SK-N-SH treated with all-trans-retinoic acid at 6 μM for 48 hours (cell line): Measurements from ENCODE around the gene AGAP2.

Source experiments
- ARNTL ChIP-seq: fragments of 450-650 bp; formaldehyde crosslinking; IDR thresholded peaks from 2 replicates; pipeline ENCODE4 v1.5.0; 2020; ENCODE audit warnings: low read depth, mild to moderate bottlenecking, moderate library complexity, borderline replicate concordance
- ISL1 ChIP-seq: fragments of 250-450 bp; sonication (Bioruptor Pico); IDR thresholded peaks from 2 replicates; pipeline ENCODE4 v2.1.2; 2022; ENCODE audit warnings: mild to moderate bottlenecking, moderate library complexity
- OSR1 ChIP-seq: fragments of 250-450 bp; sonication (Bioruptor Pico); IDR thresholded peaks from 2 replicates; pipeline ENCODE4 v1.8.0; 2022; ENCODE audit warnings: moderate library complexity, mild to moderate bottlenecking, inconsistent platforms
- RARB ChIP-seq: fragments of 250-450 bp; sonication (Bioruptor Pico); IDR thresholded peaks from 2 replicates; pipeline ENCODE4 v1.8.0; 2021; ENCODE audit warnings: mild to moderate bottlenecking, moderate library complexity
- SNAI2 ChIP-seq: fragments of 250-450 bp; sonication (Bioruptor Pico); IDR thresholded peaks from 2 replicates; pipeline ENCODE4 v1.5.0; 2020; ENCODE audit warnings: mild to moderate bottlenecking, moderate library complexity
- TCF4 ChIP-seq: fragments of 250-450 bp; sonication (Bioruptor Pico); IDR thresholded peaks from 2 replicates; pipeline ENCODE4 v1.8.0; 2021; ENCODE audit warnings: mild to moderate bottlenecking, moderate library complexity, borderline replicate concordance
- ZC3H10 ChIP-seq: fragments of 250-450 bp; sonication (Bioruptor Pico); IDR thresholded peaks from 2 replicates; pipeline ENCODE4 v1.5.1; 2021; ENCODE audit warnings: mild to moderate bottlenecking, moderate library complexity
- ZFP3 ChIP-seq: fragments of 250-450 bp; sonication (Bioruptor Pico); IDR thresholded peaks from 2 replicates; pipeline ENCODE4 v1.5.0; 2020; ENCODE audit warnings: mild to moderate bottlenecking, moderate library complexity
- ZFP30 ChIP-seq: fragments of 450-650 bp; formaldehyde crosslinking; IDR thresholded peaks from 2 replicates; pipeline ENCODE4 v1.5.0; 2022; ENCODE audit warnings: mild to moderate bottlenecking, moderate library complexity
- TF ChIP-seq, protein P1 (sequence below): fragments of 250-450 bp; sonication (Bioruptor Pico); IDR thresholded peaks from 2 replicates; pipeline ENCODE4 v1.8.0; 2021; ENCODE audit warnings: low read depth, mild to moderate bottlenecking, moderate library complexity, borderline replicate concordance
- TF ChIP-seq, protein P2 (sequence below): fragments of 250-450 bp; sonication (Bioruptor Pico); IDR thresholded peaks from 2 replicates; pipeline ENCODE4 v1.8.0; 2020; ENCODE audit warnings: mild to moderate bottlenecking, moderate library complexity, borderline replicate concordance

DNA sequence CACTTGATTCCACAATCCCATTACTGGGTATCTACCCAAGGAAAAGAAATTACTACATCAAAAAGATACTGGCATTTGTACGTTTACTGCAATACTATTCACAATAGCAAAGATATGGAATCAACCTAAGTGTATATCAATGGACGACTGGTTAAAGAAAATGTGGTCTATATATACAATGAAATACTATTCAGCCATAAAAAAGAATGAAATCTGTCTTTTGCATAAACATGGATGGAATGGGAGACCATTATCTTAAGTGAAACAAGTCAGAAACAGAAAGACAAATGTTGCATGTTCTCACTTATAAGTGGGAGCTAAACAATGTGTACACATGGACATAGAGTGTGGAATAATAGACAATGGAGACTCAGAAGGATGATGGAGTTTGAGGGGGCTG, 49.6 kb downstream of the AGAP2 start:
- TF ChIP-seq OSR1 (no peak), ZC3H10 (CRISPR knock-in tag) (no peak), ZFP30 (CRISPR knock-in tag) (no peak), RARB (no peak), ISL1 (no peak), TCF4 (no peak), ARNTL (CRISPR knock-in tag) (no peak), ZFP3 (no peak), SNAI2 (CRISPR knock-in tag) (no peak)
- TF ChIP-seq, protein P1, sequence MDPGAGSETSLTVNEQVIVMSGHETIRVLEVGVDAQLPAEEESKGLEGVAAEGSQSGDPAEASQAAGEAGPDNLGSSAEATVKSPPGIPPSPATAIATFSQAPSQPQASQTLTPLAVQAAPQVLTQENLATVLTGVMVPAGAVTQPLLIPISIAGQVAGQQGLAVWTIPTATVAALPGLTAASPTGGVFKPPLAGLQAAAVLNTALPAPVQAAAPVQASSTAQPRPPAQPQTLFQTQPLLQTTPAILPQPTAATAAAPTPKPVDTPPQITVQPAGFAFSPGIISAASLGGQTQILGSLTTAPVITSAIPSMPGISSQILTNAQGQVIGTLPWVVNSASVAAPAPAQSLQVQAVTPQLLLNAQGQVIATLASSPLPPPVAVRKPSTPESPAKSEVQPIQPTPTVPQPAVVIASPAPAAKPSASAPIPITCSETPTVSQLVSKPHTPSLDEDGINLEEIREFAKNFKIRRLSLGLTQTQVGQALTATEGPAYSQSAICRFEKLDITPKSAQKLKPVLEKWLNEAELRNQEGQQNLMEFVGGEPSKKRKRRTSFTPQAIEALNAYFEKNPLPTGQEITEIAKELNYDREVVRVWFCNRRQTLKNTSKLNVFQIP (CRISPR knock-in tag) = no peak
- TF ChIP-seq, protein P2, sequence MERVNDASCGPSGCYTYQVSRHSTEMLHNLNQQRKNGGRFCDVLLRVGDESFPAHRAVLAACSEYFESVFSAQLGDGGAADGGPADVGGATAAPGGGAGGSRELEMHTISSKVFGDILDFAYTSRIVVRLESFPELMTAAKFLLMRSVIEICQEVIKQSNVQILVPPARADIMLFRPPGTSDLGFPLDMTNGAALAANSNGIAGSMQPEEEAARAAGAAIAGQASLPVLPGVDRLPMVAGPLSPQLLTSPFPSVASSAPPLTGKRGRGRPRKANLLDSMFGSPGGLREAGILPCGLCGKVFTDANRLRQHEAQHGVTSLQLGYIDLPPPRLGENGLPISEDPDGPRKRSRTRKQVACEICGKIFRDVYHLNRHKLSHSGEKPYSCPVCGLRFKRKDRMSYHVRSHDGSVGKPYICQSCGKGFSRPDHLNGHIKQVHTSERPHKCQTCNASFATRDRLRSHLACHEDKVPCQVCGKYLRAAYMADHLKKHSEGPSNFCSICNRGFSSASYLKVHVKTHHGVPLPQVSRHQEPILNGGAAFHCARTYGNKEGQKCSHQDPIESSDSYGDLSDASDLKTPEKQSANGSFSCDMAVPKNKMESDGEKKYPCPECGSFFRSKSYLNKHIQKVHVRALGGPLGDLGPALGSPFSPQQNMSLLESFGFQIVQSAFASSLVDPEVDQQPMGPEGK (CRISPR knock-in tag) = no peak
